ENCODE measurements around the gene ANKMY1.

DNA sequence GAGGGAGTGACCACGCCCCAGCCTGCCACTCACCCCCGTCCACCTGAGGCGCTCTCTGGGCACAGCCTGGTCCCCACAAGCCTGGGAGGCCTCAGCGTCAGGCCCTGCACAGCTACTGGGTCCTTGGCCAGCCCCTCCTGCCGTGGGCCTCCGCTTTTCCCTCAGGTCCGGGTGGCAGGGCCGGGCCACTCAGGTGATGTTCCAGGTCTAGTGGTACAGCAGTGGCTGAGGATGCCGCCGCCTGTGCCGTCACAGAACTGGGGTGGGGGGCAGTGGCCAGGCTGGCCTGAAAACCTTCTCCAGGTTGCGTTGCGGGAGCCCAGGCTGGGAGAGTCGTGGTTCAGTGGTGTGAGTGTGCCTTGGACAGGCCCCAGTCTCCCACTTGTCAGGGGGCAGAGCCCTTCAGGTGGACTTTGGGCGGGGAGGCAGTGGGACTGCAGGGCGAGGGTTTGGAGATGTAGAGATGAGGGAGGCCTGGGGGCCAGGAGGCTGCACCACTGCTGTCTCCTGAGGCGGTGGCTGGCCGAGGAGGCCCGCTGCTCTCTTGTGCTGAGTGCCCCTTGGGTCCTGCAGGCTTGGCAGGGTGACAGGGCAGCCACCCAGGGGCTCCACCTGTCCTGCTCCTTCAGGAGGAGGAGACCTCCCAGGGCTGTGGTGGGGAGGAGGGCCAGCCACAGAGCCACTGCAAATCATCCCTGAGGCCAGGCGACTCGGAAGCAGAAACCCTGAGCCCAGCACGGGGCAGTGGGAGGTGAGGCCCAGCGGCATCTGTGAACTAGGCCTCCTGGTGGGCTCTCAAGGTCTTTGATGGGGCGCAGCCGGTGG, 114.7 kb downstream of the ANKMY1 start:
- TF ChIP-seq, protein P1, sequence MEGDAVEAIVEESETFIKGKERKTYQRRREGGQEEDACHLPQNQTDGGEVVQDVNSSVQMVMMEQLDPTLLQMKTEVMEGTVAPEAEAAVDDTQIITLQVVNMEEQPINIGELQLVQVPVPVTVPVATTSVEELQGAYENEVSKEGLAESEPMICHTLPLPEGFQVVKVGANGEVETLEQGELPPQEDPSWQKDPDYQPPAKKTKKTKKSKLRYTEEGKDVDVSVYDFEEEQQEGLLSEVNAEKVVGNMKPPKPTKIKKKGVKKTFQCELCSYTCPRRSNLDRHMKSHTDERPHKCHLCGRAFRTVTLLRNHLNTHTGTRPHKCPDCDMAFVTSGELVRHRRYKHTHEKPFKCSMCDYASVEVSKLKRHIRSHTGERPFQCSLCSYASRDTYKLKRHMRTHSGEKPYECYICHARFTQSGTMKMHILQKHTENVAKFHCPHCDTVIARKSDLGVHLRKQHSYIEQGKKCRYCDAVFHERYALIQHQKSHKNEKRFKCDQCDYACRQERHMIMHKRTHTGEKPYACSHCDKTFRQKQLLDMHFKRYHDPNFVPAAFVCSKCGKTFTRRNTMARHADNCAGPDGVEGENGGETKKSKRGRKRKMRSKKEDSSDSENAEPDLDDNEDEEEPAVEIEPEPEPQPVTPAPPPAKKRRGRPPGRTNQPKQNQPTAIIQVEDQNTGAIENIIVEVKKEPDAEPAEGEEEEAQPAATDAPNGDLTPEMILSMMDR (IDR thresholded peaks at IDR 0.05 in 2 of 3, conservative IDR thresholded peaks at IDR 0.05 in 1 of 3; ENCODE audit: borderline replicate concordance in 1 of 3, insufficient read depth in 1 of 3, low read depth in 2 of 3, low read length in 2 of 3): no peak
- TF ChIP-seq EZH2 (IDR thresholded peaks at IDR 0.05) (no peak), ZFX (IDR thresholded peaks at IDR 0.05) (no peak), SIN3A (IDR thresholded peaks at IDR 0.05; ENCODE audit: low read depth) (no peak), POLR2A (IDR thresholded peaks at IDR 0.05; ENCODE audit: borderline replicate concordance, extremely low read depth, insufficient read depth, insufficient read length) (no peak), SP1 (IDR thresholded peaks at IDR 0.05; ENCODE audit: low read depth) (no peak)
- TF ChIP-seq, protein P2, sequence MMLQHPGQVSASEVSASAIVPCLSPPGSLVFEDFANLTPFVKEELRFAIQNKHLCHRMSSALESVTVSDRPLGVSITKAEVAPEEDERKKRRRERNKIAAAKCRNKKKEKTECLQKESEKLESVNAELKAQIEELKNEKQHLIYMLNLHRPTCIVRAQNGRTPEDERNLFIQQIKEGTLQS (IDR thresholded peaks at IDR 0.05): no peak

All from HCT116 (cell line).